Fibroblast of skin of right quadriceps (primary cell): Measurements from ENCODE around the gene ABRAXAS1.
"Not testable (repeated sequence)": the region's sequence is repeated elsewhere in the genome, so short reads cannot be mapped to it uniquely, and the experiment has no call there.

Source experiments
- DNase-seq: peaks from one replicate; pipeline ENCODE4 v3.0.0-alpha.2; 2013

The ABRAXAS1 gene

DNA sequence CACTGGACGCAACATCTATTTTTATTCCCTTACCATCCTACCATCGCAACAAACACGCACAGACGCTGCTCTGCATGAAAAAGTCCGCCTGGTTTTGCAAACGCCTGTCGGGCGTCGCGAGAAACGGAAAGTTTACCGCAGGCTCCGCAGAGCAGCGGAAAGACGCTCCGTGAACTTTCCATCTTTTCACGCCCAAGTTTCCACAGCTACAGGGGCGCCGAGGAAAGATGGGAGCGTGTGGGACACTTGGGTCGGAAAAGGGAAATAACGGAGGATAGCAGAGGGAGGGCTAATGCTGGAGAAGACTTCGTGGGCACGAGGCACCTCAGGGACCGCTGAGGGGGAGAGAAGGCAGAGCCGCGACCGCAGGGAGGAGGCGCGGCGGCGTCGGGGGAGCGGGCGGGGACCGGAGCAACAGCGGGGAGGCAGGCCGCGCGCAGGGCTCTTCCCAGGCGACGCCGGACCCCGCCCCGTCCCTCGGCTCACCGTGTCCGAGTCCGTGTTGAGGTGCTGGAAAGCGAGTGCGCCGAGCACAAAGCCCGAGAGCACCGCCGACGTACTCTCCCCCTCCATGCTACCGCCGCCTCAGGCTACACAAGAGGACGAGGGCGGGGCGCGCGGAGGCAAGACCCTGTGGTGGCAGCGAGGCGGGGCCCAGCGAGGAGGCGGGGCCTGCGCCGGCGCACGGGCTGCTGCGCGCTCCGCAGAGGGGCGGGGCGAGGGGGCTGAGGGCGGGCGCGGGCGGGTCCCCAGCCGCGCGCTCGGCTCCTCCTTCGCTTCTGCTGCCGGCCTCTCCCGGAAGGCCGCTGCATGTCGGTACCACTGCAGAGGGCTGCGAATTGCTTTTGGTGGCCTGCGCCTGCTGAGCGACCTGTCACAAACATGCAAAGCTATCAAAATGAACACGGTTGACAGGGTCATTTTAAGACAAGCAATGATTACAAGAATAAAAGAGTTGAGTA is at the start of gene ABRAXAS1:
TSS of gene ABRAXAS1 (minus strand) at position 601 of the 962 bp plus-strand sequence. CDS start at position 573, 28 bp downstream.
- DNase-seq = peak; percentile 94

DNA sequence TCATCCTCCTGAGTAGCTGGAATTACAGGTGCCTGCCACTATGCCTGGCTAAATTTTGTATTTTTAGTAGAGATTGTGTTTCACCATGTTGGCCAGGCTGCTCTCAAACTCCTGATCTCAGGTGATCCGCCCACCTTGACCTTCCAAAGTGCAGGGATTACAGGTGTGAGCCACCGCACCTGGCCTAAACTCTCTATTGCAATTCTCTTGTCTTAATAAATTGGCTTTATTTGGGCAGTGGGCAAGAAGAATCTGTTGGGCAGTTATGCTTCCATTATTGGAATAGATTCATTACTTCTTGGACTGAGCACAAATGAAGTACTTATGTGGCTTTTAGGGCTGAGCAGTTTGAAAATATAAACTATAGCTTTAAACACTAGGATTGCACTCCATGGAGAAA is 42.8 kb upstream of the ABRAXAS1 start:
- no peak for DNase-seq

DNA sequence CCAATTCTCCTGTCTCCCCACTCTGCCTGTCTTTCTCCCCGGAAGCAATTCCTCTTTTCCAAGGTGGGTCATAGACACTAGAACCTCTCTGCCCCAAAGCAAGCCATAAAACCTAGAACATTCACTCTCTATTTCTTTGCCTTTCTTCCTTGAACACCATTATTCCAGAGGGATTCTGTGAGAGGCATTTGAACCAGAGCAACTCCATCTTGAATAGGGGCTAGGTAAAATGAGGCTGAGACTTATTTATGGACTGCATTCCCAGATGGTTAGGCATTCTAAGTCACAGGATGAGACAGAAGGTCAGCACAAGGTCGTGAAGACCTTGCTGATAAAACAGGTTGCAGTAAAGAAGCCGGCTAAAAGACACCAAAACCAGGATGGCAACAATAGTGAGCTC is 37.3 kb upstream of the ABRAXAS1 start:
- DNase-seq = no peak

GRCh38 chr4:83516042-83516772 is 31.3 kb upstream of the ABRAXAS1 start:
- peak; percentile 53 for DNase-seq

DNA sequence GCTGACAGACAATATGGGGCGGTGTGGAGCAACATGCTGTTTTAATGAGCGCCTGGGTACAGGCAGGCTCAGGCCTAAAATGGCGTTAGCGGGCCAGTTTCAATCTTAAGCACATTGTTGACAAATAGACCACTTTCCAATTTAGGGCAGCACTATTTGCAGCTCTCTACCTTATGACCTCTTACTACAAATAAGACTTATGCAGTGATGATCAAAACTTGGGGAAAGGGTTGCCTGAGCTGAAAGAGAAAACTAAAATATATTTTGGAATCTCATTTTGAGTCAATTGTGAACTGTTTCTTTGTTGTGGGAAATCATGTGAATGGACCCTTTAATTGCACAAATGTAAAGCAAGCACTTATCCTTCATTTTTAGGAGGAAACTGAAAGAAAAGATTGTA is 25.5 kb upstream of the ABRAXAS1 start:
- DNase-seq = no peak

DNA sequence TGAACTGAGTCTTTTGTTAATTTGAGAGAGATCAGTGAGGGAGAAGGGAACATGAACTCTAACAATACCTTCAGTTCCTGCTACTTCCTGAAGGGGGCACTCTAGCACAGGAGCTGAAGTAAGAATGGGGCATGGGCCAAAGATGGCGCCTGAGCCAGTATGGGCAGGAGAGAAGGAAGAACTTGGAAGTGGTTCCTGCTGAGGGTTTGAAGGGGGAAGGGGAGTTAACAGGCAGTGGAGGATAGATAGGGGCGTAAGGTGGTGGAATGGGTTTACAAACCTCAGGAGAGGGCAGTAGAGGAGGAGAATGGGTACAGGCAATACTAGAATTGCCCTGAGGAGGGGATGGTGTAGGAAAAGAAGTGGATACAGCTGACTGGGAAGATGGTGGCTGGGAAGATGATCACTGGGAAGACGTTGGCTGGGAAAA is 24.3 kb upstream of the ABRAXAS1 start:
- DNase-seq = peak; percentile 36

GRCh38 chr4:83504996-83505395 is 20.1 kb upstream of the ABRAXAS1 start:
- DNase-seq = no peak

GRCh38 chr4:83504503-83504902 is 19.6 kb upstream of the ABRAXAS1 start:
- DNase-seq = no peak

DNA sequence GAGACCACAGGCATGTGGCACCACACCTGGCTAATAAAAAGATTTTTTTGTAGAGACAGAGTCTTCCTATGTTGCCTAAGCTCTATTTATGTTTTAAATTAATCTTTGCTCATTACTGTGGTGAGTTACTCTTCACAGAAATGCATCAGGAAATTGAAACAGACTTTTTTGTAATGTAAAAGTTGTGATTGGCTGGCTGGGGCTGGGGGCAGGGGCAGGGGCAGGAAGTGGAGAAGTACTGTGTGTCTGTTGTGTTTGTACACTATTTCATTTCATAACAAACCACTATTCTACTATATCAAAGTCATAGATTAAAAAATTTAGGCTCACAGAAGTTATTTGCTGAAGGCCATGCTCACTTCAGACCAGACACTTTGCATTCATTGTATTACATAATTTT is 19.1 kb upstream of the ABRAXAS1 start:
- DNase-seq = no peak

DNA sequence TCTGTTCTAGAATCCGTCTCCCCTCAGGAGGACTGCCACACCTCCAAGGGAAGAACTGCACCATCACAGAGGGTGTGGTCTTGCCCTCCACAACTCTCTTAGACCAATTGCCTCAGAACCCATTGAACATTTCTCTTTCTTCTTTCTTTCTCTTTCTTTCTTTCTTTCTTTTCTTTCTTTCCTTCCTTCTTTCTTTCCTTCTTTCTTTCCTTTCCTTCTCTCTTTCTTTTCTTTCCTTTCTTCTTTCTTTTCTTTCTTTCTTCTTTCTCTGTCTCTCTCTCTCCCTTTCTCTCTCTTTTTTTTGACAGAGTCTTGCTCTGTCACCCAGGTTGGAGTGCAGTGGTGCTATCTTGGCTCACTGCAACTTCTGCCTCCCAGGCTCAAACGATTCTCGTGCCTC is 16.8 kb upstream of the ABRAXAS1 start:
- not testable (repeated sequence) for DNase-seq

DNA sequence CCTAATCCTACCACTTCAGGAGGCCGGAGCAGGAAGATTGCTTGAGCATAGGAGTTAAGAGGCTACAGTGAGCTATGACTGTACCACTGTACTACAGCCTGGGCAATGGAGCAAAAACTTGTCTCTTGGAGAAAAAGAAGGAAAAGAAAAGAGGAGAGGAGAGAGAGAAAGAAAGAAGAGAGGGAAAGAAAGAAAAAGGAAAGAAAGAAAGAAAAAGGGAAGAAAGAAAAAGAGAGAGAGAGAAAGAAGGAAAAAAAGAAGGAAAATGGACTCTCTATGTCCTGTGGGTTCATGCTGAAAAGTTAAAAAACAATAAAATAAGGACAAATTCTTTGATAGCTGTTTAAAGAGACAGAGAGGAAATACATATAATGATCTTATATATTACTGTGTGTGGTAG is 13.3 kb upstream of the ABRAXAS1 start:
- DNase-seq = no peak

DNA sequence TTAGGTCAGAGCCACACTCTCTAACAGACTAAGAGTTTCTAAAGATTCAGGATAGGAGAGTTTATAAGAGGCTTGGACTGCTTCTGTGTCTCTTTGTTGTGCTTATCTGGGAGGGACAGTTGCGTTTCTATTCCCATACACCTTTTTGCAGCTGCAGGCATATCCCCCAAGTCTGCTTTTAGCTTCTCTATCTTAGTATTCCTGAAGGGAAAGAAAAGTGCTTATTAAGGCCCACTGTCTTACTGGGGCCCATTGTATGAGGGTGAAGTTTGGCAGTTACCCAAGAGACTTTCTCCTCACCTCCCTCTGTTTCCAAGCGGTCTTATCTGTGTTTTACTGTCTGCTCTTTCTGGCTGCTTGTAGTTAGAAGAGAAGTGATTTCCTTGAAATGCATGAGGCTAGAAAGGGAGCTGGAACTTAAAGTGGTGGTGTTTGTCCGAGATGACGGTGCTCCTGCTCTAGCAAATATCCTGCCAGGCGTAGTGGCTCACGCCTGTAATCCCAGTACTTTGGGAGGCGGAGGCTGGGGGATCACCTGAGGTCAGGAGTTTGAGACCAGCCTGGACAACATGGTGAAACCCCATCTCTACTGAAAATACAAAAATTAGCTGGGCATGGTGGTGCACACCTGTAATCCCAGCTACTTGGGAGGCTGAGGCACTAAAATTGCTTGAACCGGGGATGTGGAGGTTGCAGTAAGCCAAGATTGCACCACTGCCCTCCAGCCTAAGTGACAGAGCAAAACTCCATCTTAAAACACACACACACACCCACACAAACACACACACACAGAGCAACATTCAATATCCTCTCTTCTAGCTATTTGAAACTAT is 11.4 kb upstream of the ABRAXAS1 start:
- DNase-seq = not testable (repeated sequence)

DNA sequence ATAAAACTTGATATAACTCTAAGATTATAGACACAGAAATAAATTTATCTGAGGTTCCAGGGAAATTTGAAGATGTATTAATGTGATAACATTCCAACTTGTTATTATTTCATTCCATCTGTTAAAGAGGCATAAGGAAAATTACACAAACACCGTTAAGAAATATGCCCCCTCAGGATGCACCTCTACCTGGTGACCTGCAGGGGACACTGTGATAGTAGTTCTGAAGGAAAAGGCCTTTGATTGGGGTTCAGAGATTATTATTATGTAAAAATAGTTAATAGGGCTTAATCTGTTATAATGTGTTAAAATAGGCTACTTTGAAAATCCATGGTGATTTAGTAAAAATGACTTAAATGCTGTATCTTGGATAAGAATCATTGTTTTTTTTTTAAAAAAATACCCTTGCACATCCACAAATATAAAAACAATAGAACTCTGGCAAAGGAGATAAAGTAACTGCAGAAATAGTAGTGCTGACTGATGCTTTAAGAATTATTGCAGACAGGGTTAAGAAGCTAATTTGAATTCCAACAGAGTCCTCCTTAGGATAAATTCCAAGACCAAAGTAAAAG is 6.1 kb upstream of the ABRAXAS1 start:
- DNase-seq = peak; percentile 28

DNA sequence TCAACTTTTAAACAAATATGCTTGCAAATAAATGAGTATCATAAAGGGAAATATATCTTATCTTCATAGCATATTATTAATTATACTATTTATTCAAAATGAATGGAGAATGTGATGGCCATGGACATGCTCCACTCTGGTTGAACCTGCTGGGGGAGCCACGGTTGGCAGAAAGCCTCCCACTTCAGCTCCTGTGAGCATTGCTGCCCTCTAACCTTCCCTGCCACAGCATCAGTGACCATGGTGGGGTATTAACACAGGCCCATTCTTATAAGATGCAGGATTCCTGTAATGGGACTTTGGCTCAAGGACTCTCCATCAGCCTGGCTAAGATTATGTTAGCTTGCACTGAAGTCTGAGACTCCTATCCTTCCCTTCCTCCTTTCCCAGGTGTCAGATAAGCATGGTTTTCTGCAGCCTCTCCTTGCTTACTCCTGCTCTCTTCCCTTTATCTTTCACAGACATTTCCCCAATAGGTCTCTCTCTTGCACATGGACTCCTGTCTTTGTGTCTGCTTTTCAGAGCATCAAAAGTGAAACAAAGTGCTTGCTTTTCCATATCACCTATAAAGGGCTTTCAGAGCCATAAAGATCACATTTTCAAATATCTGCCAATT is 4.9 kb upstream of the ABRAXAS1 start:
- no peak for DNase-seq

- DNase-seq = no peak
These were observed 1.7 kb upstream of the ABRAXAS1 start for GRCh38 chr4:83486457-83487129.

DNA sequence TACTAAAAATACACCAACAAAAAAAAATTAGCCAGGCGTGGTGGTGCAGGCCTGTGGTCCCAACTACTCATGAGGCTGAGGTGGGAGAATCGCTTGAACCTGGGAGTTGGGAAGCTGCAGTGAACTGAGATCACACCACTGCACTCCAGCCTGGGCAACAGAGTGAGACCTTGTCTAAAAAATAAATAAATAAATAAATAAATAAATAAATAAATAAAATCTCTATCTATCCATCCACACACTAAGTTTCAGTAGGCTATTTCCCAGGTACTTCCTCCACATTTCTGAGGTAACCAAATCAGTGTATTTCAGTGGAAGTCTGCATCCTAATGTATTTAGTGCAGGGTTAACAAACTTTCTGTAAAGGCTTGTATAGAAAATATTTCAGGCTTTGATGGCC is 10.9 kb downstream of the ABRAXAS1 start:
- DNase-seq = no peak

DNA sequence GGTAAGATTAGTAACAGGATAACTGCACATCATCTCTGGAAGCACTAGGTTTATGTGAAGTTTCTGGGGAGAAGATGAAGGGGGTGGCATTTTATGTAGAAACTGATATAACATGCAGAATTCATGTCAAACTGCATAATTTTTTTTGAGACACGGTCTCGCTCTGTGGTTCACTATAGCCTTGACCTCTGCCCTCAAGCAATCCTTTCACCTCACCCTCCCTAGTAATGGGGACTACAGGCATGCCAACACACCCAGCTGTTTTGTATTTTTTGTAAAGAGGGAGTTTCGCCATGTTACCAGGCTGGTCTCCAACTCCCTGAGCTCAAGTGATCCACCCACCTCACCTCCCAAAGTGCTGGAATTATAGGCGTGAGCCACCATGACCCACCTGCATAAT is 11.5 kb downstream of the ABRAXAS1 start:
- no peak for DNase-seq

DNA sequence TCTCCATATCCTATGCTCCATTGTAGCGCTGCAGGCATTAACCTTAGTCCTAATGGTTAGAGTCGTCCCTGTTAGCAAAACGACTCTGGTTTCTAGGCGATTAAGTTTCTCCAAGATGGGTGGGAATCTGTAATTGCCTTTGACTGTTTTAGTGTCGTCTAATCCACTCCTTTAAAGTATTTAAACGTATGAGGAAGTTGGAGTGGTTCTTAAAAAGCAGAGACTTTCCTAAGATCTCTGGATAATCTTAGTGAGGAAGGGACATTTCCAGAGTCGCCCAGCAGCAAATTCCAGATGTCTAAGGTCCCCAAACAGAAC is 28.8 kb downstream of the ABRAXAS1 start:
- no peak for DNase-seq

GRCh38 chr4:83455281-83456183 is 29.4 kb downstream of the ABRAXAS1 start, which contains the start of the genes HELQ and MRPS18C:
TSS of gene HELQ (minus strand) at chr4:83455823. CDS start at chr4:83455693, 130 bp downstream.
TSS of gene MRPS18C (plus strand) at chr4:83456058. CDS start at chr4:83456078, 20 bp downstream.
- peak; percentile 99 for DNase-seq

GRCh38 chr4:83454686-83455085 is 30.2 kb downstream of the ABRAXAS1 start:
- peak; percentile 1 for DNase-seq
